Calu3 (cell line): ENCODE results near the gene HPSE2. TPM values are rescaled to one million over a fixed set of nuclear protein-coding genes. Genes with fewer than 3 reads are reported as not detected.
"Not testable (repeated sequence)": the region's sequence is repeated elsewhere in the genome, so short reads cannot be mapped to it uniquely, and the experiment has no call there.

ENCODE experiments used
- BruUV-seq: library from RNA; stranded (reverse); fragments of 400-500 nt; replicated peaks from 2 replicates; lab custom pipeline; 2021; lab: Mats Ljungman, UMichigan
- CTCF ChIA-PET: fragments of 300-600 bp; sonication (Branson Sonifier 250); formaldehyde crosslinking; loops from one replicate; lab custom pipeline; 2022; ENCODE audit warnings: antibody characterized with exemption; lab: Charles Lee
- DNase-seq: peaks from one replicate; pipeline ENCODE4 v3.0.0; 2022
- H3K27ac Mint-ChIP-seq: one replicate; pipeline ENCODE4 v1.8.0; 2022; ENCODE audit warnings: mixed read lengths; ENCODE audit not compliant: unreplicated experiment
- H3K27me3 Mint-ChIP-seq: one replicate; pipeline ENCODE4 v1.8.0; 2022; ENCODE audit warnings: mixed read lengths; ENCODE audit not compliant: unreplicated experiment
- H3K36me3 Mint-ChIP-seq: one replicate; pipeline ENCODE4 v1.8.0; 2022; ENCODE audit warnings: mild to moderate bottlenecking, moderate library complexity, mixed read lengths; ENCODE audit not compliant: insufficient read depth, unreplicated experiment
- H3K4me1 Mint-ChIP-seq: one replicate; pipeline ENCODE4 v1.8.0; 2022; ENCODE audit warnings: mild to moderate bottlenecking, low read depth, mixed read lengths; ENCODE audit not compliant: unreplicated experiment
- H3K4me3 Mint-ChIP-seq: one replicate; pipeline ENCODE4 v1.8.0; 2022; ENCODE audit warnings: mild to moderate bottlenecking, low read depth, moderate library complexity, mixed read lengths; ENCODE audit not compliant: unreplicated experiment
- H3K9me3 Mint-ChIP-seq: one replicate; pipeline ENCODE4 v1.8.0; 2022; ENCODE audit warnings: low read depth, mixed read lengths; ENCODE audit not compliant: unreplicated experiment
- intact Hi-C: fragments of 100-400 bp; cut with micrococcal nuclease; formaldehyde crosslinking; loops from one replicate; pipeline ENCODE4 v1.10.0; 2022; ENCODE audit not compliant: unreplicated experiment
- total RNA-seq: library from RNA; stranded (reverse); gene quantifications from 2 replicates; pipeline ENCODE4 v1.2.3, GENCODE V29; 2022
- TF ChIP-seq, protein P1 (sequence below): fragments of 200-600 bp; IDR thresholded peaks from one replicate; pipeline ENCODE4 v1.8.0; 2022; ENCODE audit warnings: antibody characterized with exemption; ENCODE audit not compliant: unreplicated experiment

The HPSE2 gene
- total RNA-seq, 1 experiment from 2014 or later = not detected

DNA sequence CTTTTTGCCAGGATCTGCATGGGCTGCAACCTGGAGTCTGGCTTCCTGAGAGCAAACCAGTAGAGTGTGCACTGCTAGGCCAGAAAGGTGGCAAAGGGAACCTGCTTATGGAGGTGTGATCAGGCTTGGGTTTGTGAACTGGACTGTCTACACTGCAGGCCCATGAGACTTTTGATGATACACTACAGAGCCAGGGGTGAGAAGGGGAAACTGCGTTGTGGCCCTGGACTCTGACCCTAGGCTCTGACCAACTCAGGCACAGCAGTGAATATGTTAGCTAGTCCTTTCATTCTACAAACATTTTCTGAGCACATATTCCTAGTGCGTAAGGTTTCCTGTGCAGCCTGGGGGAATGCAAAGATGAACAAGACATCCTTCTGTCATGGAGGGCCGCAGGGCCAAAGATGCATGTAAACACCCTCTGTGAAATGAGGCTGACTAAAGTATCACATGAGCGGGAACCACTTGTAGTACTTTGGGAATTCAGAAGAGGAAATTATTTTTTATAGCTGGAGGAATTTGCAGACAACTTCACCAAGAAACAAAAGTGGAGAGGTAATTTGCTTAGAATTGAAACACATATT is 725.1 kb downstream of the HPSE2 start:
- CTCF ChIA-PET = no interaction called here
- TF ChIP-seq, protein P1, sequence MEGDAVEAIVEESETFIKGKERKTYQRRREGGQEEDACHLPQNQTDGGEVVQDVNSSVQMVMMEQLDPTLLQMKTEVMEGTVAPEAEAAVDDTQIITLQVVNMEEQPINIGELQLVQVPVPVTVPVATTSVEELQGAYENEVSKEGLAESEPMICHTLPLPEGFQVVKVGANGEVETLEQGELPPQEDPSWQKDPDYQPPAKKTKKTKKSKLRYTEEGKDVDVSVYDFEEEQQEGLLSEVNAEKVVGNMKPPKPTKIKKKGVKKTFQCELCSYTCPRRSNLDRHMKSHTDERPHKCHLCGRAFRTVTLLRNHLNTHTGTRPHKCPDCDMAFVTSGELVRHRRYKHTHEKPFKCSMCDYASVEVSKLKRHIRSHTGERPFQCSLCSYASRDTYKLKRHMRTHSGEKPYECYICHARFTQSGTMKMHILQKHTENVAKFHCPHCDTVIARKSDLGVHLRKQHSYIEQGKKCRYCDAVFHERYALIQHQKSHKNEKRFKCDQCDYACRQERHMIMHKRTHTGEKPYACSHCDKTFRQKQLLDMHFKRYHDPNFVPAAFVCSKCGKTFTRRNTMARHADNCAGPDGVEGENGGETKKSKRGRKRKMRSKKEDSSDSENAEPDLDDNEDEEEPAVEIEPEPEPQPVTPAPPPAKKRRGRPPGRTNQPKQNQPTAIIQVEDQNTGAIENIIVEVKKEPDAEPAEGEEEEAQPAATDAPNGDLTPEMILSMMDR = no peak
- no peak overlapping the region for H3K27ac Mint-ChIP-seq
- no peak overlapping the region for H3K4me3 Mint-ChIP-seq
- H3K36me3 Mint-ChIP-seq = no peaks in the 10 kb centered on the region
- intact Hi-C loops = no loop called here
- no TSS peak for BruUV-seq
- DNase-seq = no peak
- H3K4me1 Mint-ChIP-seq = no peaks in the 10 kb centered on the region
- peaks cover 25% of the 10 kb centered on the region for H3K27me3 Mint-ChIP-seq
- no peaks in the 10 kb centered on the region for H3K9me3 Mint-ChIP-seq

DNA sequence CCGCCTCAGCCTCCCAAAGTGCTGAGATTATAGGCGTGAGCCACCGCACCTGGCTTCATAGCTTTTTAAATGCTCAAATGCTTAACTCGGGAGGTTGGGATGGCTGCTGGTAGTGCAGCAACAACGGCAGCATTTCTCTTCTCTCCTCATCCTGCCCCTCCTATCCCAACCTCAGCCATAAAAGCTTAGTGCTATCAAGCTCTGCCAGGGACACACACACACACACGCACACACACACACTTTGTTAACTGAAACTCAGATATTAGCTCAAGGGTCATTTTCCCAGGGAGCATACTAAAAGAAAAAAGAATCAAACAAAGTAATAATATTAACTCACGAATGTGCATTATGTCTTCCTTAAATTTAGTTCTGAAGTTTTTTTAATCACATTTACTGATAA is 725.9 kb downstream of the HPSE2 start:
- no peaks in the 10 kb centered on the region for H3K4me1 Mint-ChIP-seq
- H3K4me3 Mint-ChIP-seq = no peak overlapping the region
- DNase-seq = no peak
- H3K36me3 Mint-ChIP-seq = no peaks in the 10 kb centered on the region
- H3K27me3 Mint-ChIP-seq = peaks cover 23% of the 10 kb centered on the region
- TF ChIP-seq, protein P1 = no peak
- no peak overlapping the region for H3K27ac Mint-ChIP-seq
- intact Hi-C loops = no loop called here
- no peaks in the 10 kb centered on the region for H3K9me3 Mint-ChIP-seq
- CTCF ChIA-PET = no interaction called here
- no TSS peak for BruUV-seq

DNA sequence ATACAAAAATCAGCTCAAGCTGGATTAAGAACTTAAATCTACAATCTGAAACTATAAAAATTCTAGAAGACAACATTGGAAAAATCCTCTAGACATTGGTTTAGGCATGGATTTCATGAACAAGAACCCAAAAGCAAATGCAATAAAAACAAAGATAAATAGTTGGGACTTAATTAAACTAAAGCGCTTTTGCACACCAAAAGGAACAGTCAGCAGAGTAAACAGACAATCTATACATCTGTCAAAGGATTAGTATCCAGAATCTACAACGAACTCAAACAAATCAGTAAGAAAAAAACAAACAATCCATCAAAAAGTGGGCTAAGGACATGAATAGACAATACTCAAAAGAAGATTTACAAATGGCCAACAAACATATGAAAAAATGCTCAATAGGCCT is 733.1 kb downstream of the HPSE2 start:
- CTCF ChIA-PET, intact Hi-C loops, BruUV-seq, DNase-seq, H3K27ac Mint-ChIP-seq, H3K4me3 Mint-ChIP-seq, H3K9me3 Mint-ChIP-seq, H3K4me1 Mint-ChIP-seq, H3K36me3 Mint-ChIP-seq: not testable (repeated sequence)
- H3K27me3 Mint-ChIP-seq = peaks cover 45% of the 10 kb centered on the region

DNA sequence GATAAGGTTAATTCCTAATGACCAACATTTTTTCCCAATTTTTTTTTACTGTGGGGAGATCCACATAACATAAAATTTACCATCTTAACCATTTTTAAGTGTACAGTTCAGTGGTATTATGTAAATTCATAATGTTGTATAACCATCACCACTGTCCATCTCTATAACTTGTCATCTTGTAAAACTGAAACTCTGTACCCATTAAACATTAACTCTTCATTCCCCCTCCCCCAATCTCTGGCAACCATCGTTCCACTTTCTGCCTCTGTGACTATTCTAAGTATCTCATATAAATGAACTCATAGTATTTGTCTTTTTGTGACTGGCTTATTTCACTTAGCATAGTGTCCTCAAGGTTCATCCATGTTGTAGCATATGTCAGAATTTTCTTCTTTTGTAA is 742.9 kb downstream of the HPSE2 start:
- TF ChIP-seq, protein P1 = no peak
- DNase-seq = no peak
- Mint-ChIP-seq H3K27ac (no peak overlapping the region), H3K27me3 (peaks cover under 1% of the 10 kb centered on the region), H3K9me3 (no peaks in the 10 kb centered on the region), H3K36me3 (no peaks in the 10 kb centered on the region), H3K4me1 (peaks cover 23% of the 10 kb centered on the region), H3K4me3 (no peak overlapping the region)
- CTCF ChIA-PET = no interaction called here
- intact Hi-C loops = no loop called here
- no TSS peak for BruUV-seq
